HL-60 (cell line): ENCODE measurements around the gene IGFBP4.

ENCODE experiments used
- DNase-seq, 2 experiments: peaks; one replicate each; pipeline ENCODE4 v3.0.0-alpha.2; 2010 to 2020; ENCODE audit warnings: low read depth in 1 of 2, low spot score in 1 of 2
- H3K27ac ChIP-seq: fragments of 250-450 bp; sonication (Bioruptor Pico); replicated peaks from 2 replicates; pipeline ENCODE4 v1.5.1; 2020; ENCODE audit warnings: mild to moderate bottlenecking, moderate library complexity
- H3K27me3 ChIP-seq: fragments of 250-450 bp; sonication (Bioruptor Pico); 2 replicates; pipeline ENCODE4 v1.5.1; 2021; ENCODE audit warnings: mild to moderate bottlenecking, moderate library complexity; ENCODE audit not compliant: insufficient read depth, poor library complexity, severe bottlenecking
- H3K4me3 ChIP-seq: replicated peaks from 2 replicates; pipeline ENCODE4 v1.5.1; 2011; ENCODE audit warnings: mild to moderate bottlenecking, control low read depth, low read length; ENCODE audit not compliant: insufficient read depth
- CTCF ChIP-seq: IDR thresholded peaks from one replicate; pipeline ENCODE4 v1.5.1; 2011; ENCODE audit warnings: low read length, control low read depth, inconsistent platforms; ENCODE audit not compliant: insufficient read depth
- GABPA ChIP-seq: IDR thresholded peaks from 2 replicates; pipeline ENCODE4 v1.6.1; 2012; ENCODE audit warnings: low read depth
- POLR2AphosphoS5 ChIP-seq: IDR thresholded peaks from 2 replicates; pipeline ENCODE4 v1.6.1; 2012; ENCODE audit warnings: low read depth
- REST ChIP-seq: IDR thresholded peaks from 2 replicates; pipeline ENCODE4 v1.6.1; 2012; ENCODE audit warnings: low read depth; ENCODE audit not compliant: insufficient replicate concordance
- SPI1 ChIP-seq: IDR thresholded peaks from 2 replicates; pipeline ENCODE4 v1.6.1; 2012; ENCODE audit warnings: low read depth, mild to moderate bottlenecking, borderline replicate concordance

Gene IGFBP4

GRCh38 chr17:40451420-40451819 is 8.2 kb downstream of the IGFBP4 start:
- H3K4me3 ChIP-seq: no peak overlapping the region

GRCh38 chr17:40452216-40452787 is 9.1 kb downstream of the IGFBP4 start:
- H3K27ac ChIP-seq: no peak overlapping the region
- TF ChIP-seq GABPA (no peak), SPI1 (no peak), CTCF (no peak), POLR2AphosphoS5 (no peak), REST (no peak)
- H3K27me3 ChIP-seq: peaks cover 3% of the 10 kb centered on the region
- no peak overlapping the region for H3K4me3 ChIP-seq
- DNase-seq: no peak

More at GRCh38 chr17:40451420-40451819, 8.2 kb downstream of the IGFBP4 start:
- TF ChIP-seq REST: no peak
- no peaks in the 10 kb centered on the region for H3K27me3 ChIP-seq
- no peak overlapping the region for H3K27ac ChIP-seq
- no peak for DNase-seq

- Histone ChIP-seq H3K4me3 (no peak overlapping the region), H3K27me3 (peaks cover 3% of the 10 kb centered on the region), H3K27ac (no peak overlapping the region)
- DNase-seq: no peak
- TF ChIP-seq REST (no peak), GABPA (no peak), CTCF (no peak), POLR2AphosphoS5 (no peak), SPI1 (no peak)
These were observed 9.7 kb downstream of the IGFBP4 start for GRCh38 chr17:40452921-40453378.
